K562 (cell line): Measurements from ENCODE around the gene DDRGK1. TPM values are rescaled to one million over a fixed set of nuclear protein-coding genes. Genes with fewer than 3 reads are reported as not detected.

Experiments
- ATAC-seq: fragments of 200-7000 bp; cut with Tn5 transposase; 3 replicates; pipeline ENCODE4 v1.9.1; 2020; ENCODE audit warnings: moderate library complexity
- BruUV-seq: library from RNA; stranded (reverse); fragments of 400-500 nt; replicated peaks from 2 replicates; lab custom pipeline; 2021; lab: Mats Ljungman, UMichigan
- CTCF ChIA-PET: fragments of 300-600 bp; formaldehyde crosslinking; extraction: SDS; loops from one replicate; lab custom pipeline; 2021; ENCODE audit warnings: low intra/inter-chr PET ratio; lab: Yijun Ruan, JAX
- POLR2A ChIA-PET: fragments of 300-600, 350-650 bp; sonication (Branson Sonifier 250); formaldehyde crosslinking; extraction: SDS; loops from one replicate; lab custom pipeline; 2021; ENCODE audit warnings: antibody characterized with exemption, inconsistent platforms; lab: Yijun Ruan, JAX
- DNase-seq, 4 experiments: peaks; one replicate each; pipeline versions ENCODE4 v3.0.0 to v3.0.0-alpha.2; 2011 to 2018; ENCODE audit warnings: low spot score in 3 of 4, mixed read lengths in 3 of 4; ENCODE audit errors: extremely low read depth in 1 of 4
- FAIRE-seq: peaks from 2 replicates; lab custom pipeline; 2011; peaks lifted over from hg19 to GRCh38; lab: Jason Lieb, UNC
- H2AFZ ChIP-seq: 2 replicates; pipeline ENCODE4 v1.6.0; 2011; ENCODE audit warnings: low read depth, low read length, control low read depth, inconsistent platforms
- H3K27ac ChIP-seq: fragments of 200-600 bp; 3 replicates; pipeline ENCODE4 v1.8.0; 2011; ENCODE audit warnings: low read depth, mild to moderate bottlenecking, control low read depth, inconsistent platforms, low read length, moderate library complexity, mixed read lengths; ENCODE audit errors: extremely low read depth
- H3K27me3 ChIP-seq, 2 experiments: fragments of 300-600 bp in 1 of 2; 2 replicates in 1 of 2; 3 replicates in 1 of 2; pipeline versions ENCODE4 v1.6.0 to v1.8.0; 2011; ENCODE audit warnings: inconsistent platforms in 2 of 2, low read length in 2 of 2, mild to moderate bottlenecking in 1 of 2, mixed read lengths in 1 of 2, moderate library complexity in 1 of 2; ENCODE audit not compliant: control insufficient read depth in 2 of 2, insufficient read depth in 2 of 2
- H3K36me3 ChIP-seq: fragments of 300-600 bp; 3 replicates; pipeline ENCODE4 v1.8.0; 2011; ENCODE audit warnings: mild to moderate bottlenecking, low read length, inconsistent platforms; ENCODE audit not compliant: control insufficient read depth, insufficient read depth
- H3K4me1 ChIP-seq, 2 experiments: fragments of 200-600 bp in 1 of 2; replicated peaks in 1 of 2; 2 replicates in 1 of 2; 3 replicates in 1 of 2; pipeline versions ENCODE4 v1.5.1 to v1.8.0; 2011; ENCODE audit warnings: inconsistent platforms in 2 of 2, low read length in 2 of 2, mild to moderate bottlenecking in 1 of 2, mixed read lengths in 1 of 2, moderate library complexity in 1 of 2; ENCODE audit not compliant: control insufficient read depth in 2 of 2, insufficient read depth in 2 of 2
- H3K4me2 ChIP-seq: 2 replicates; pipeline ENCODE4 v1.6.1; 2011; ENCODE audit warnings: low read length, control low read depth, inconsistent platforms, mixed read lengths; ENCODE audit not compliant: insufficient read depth
- H3K4me3 ChIP-seq: fragments of 200-600 bp; sonication (generic), shearing (Covaris generic); 2 replicates; pipeline ENCODE4 v1.5.1; 2016; ENCODE audit warnings: control low read depth, inconsistent platforms
- H3K79me2 ChIP-seq: fragments of 200-600 bp; 3 replicates; pipeline ENCODE4 v1.8.0; 2011; ENCODE audit warnings: low read length, inconsistent platforms; ENCODE audit not compliant: control insufficient read depth, insufficient read depth
- H3K9ac ChIP-seq, 2 experiments: 2 replicates each; pipeline versions ENCODE4 v1.6.0 to v1.6.1; 2011; ENCODE audit warnings: low read depth in 2 of 2, low read length in 2 of 2, control low read depth in 1 of 2, inconsistent platforms in 1 of 2, mild to moderate bottlenecking in 1 of 2, mixed read lengths in 1 of 2; ENCODE audit not compliant: insufficient read depth in 1 of 2
- H3K9me1 ChIP-seq: one replicate; pipeline ENCODE4 v1.6.0; 2011; ENCODE audit warnings: inconsistent platforms, mild to moderate bottlenecking, low read length, moderate library complexity; ENCODE audit not compliant: control insufficient read depth, insufficient read depth
- H3K9me3 ChIP-seq: replicated peaks from 2 replicates; pipeline ENCODE4 v1.5.1; 2011; ENCODE audit warnings: low read depth, low read length, inconsistent platforms; ENCODE audit not compliant: control insufficient read depth, insufficient read depth
- H4K20me1 ChIP-seq: replicated peaks from 2 replicates; pipeline ENCODE4 v1.6.1; 2011; ENCODE audit warnings: low read length, inconsistent platforms, mixed read lengths; ENCODE audit not compliant: control insufficient read depth, insufficient read depth
- CAMTA2 ChIP-seq: fragments of 250-450 bp; sonication (Bioruptor Pico); conservative IDR thresholded peaks from 2 replicates; pipeline ENCODE4 v1.5.1; 2022
- ETV1 ChIP-seq: fragments of 450-650 bp; conservative IDR thresholded peaks from 2 replicates; pipeline ENCODE4 v1.6.1; 2016; ENCODE audit warnings: missing genetic modification characterization, control low read depth, low read depth, missing compliant biosample characterization
- GATA2 ChIP-seq: sonication (generic); formaldehyde crosslinking; IDR thresholded peaks from 2 replicates; pipeline ENCODE4 v1.4.0; 2020; ENCODE audit warnings: mild to moderate bottlenecking, missing genetic modification reagents
- HEY1 ChIP-seq: fragments of 250-450 bp; sonication (Bioruptor Pico); IDR thresholded peaks from 2 replicates; pipeline ENCODE4 v1.5.0; 2020; ENCODE audit warnings: mild to moderate bottlenecking, moderate library complexity, borderline replicate concordance
- NR2C1 ChIP-seq, 2 experiments: fragments of 450-650 bp; IDR thresholded peaks; 2 replicates each; pipeline ENCODE4 v1.6.1; 2017; ENCODE audit warnings: mild to moderate bottlenecking in 2 of 2, antibody characterized with exemption in 1 of 2, inconsistent platforms in 1 of 2, missing compliant biosample characterization in 1 of 2, missing genetic modification characterization in 1 of 2
- RUNX1 ChIP-seq: sonication (generic); IDR thresholded peaks from 2 replicates; pipeline ENCODE4 v1.6.1; 2016; ENCODE audit warnings: antibody characterized with exemption, low read depth
- SAFB ChIP-seq: fragments of 200-400 bp; formaldehyde crosslinking; IDR thresholded peaks from 2 replicates; pipeline ENCODE4 v1.6.1; 2017; ENCODE audit warnings: low read depth, low read length, borderline replicate concordance
- TAF15 ChIP-seq: fragments of 200-400 bp; formaldehyde crosslinking; IDR thresholded peaks from 2 replicates; pipeline ENCODE4 v1.6.1; 2017; ENCODE audit warnings: mild to moderate bottlenecking, low read depth, low read length, moderate library complexity
- ZNF274 ChIP-seq: IDR thresholded peaks from 2 replicates; pipeline ENCODE4 v1.6.1; 2011; ENCODE audit warnings: low read depth, mild to moderate bottlenecking, low read length, moderate library complexity, borderline replicate concordance
- WGBS: fragments of 100-300 bp; shearing (Covaris generic); methylation state at CpG from one replicate; pipeline ENCODE4 v1.1.6; 2016; ENCODE audit warnings: low coverage, mixed read lengths; ENCODE audit not compliant: insufficient coverage; ENCODE audit errors: missing lambda C conversion rate; 5-methylcytosine and 5-hydroxymethylcytosine counted together
- in situ Hi-C: fragments of 300-500 bp; cut with MboI; formaldehyde crosslinking; loops from 4 replicates; pipeline ENCODE4 v1.15.0; 2018; ENCODE audit warnings: inconsistent platforms, mixed read lengths
- intact Hi-C: fragments of 100-400 bp; cut with micrococcal nuclease; formaldehyde crosslinking; loops from 2 replicates; pipeline ENCODE4 v1.14.2; 2022
- polyA plus RNA-seq, 8 experiments: library from polyadenylated mRNA; depleted of rRNA in 4 of 8; stranded (reverse) in 5 of 8; unstranded in 3 of 8; fragments of >200 nt; fragmentation: Nextera tagmentation in 2 of 8; fragmentation: Illumina TruSeq in 1 of 8; extraction: Ambion mirVana in 2 of 8; extraction: Trizol in 1 of 8; gene quantifications; 2 replicates each; pipeline versions ENCODE4 v1.2.1 to v1.2.3, GENCODE V29; 2011 to 2014; ENCODE audit warnings: inconsistent platforms in 1 of 8, missing spikeins in 1 of 8
- total RNA-seq, 7 experiments: library from RNA; depleted of rRNA in 6 of 7; stranded (reverse); fragments of >200 nt in 6 of 7; fragmentation: Illumina TruSeq in 2 of 7; extraction: Trizol in 2 of 7; gene quantifications; 2 replicates each; pipeline versions ENCODE4 v1.2.1 to v1.2.3, GENCODE V29; 2011 to 2021; ENCODE audit warnings: low replicate concordance in 1 of 7
- TF ChIP-seq, protein P1 (sequence below): fragments of 250-450 bp; sonication (Bioruptor Pico); IDR thresholded peaks from 2 replicates; pipeline ENCODE4 v1.5.0; 2021; ENCODE audit warnings: mild to moderate bottlenecking, borderline replicate concordance
- TF ChIP-seq, protein P2 (sequence below), 3 experiments: fragments of 200-800 bp in 1 of 3; sonication (Bioruptor generic) in 1 of 3; sonication (generic) in 1 of 3; formaldehyde crosslinking in 1 of 3; IDR thresholded peaks; 2 replicates each; pipeline versions ENCODE4 v1.6.1 to v1.8.0; 2016 to 2022; ENCODE audit warnings: mild to moderate bottlenecking in 2 of 3, missing compliant biosample characterization in 2 of 3, missing genetic modification characterization in 2 of 3, missing genetic modification reagents in 1 of 3

The DDRGK1 gene
- total and polyA plus RNA-seq, 9 of the 15 experiments (the other 6 are each of a cell fraction or from before 2014, with no cell fraction given), result 2.3 to 54.4 (median 29.1) TPM

DNA sequence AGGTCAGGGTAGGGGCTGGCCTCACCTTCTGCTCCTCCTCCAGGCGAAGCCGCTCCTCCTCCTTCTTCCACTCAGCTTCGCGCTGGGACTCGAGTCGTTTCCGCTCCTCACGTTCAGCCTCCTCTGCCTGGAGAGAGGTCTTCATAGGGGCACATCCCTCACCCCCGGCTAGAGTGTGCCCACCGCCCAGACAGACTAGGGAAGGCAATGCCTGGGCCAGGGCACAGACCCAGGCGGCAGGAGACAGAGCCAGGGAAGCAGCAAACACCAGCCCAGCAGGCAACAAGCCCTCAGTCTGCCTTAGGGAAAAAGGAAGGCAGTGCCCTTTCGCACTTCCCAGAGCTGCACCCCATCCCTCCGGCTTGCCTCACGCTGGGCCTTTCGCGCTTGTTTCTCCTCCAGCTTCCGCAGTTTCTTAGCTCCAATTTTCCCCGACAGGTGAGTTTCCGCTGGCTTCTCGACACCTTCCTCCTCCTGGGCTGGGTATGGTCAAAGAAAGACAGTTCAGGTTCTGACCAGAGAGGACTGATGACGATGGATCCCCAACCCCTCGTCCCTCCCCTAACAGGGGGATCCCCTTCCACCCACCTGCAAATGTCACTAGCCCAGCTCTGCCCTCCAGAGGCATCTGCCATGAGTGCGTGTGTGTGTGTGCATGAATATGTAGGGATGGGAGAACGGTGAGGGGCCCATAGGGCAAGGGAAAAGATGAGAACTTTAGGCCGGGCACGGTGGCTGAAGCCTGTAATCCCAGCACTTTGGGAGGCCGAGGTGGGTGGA lies 4.3 kb downstream of the DDRGK1 start:
- Histone ChIP-seq H3K4me1 (peaks cover 7 to 32% of the 10 kb centered on the region in 2 experiments; a peak in 4 of 5 replicates), H4K20me1 (no peaks in the 10 kb centered on the region), H3K4me2 (no peak overlapping the region), H3K27ac (no peak overlapping the region), H2AFZ (no peak overlapping the region), H3K4me3 (no peak overlapping the region), H3K9me3 (no peaks in the 10 kb centered on the region), H3K27me3 (no peaks in the 10 kb centered on the region), H3K9ac (peak overlapping the region in 1 of 2 experiments; percentile 26; a peak in 1 of 4 replicates), H3K9me1 (no peaks in the 10 kb centered on the region), H3K79me2 (peaks cover 23% of the 10 kb centered on the region), H3K36me3 (peaks cover 45% of the 10 kb centered on the region; the same call in 2 of the 3 replicates)
- CTCF ChIA-PET, result no interaction called here
- WGBS, result 83% methylated on average over 4 of the region's 27 CpGs
- no peak for TF ChIP-seq GATA2 (CRISPR knock-in tag)
- no peak for TF ChIP-seq NR2C1 (IDR thresholded peaks at IDR 0.05)
- TF ChIP-seq NR2C1 (tag; IDR thresholded peaks at IDR 0.05), result 0 out of 2 replicates have a peak, but pooled peaks have one; percentile 16
- TF ChIP-seq ZNF274, result no peak
- in situ Hi-C loops (no loop called here), intact Hi-C loops (no loop called here)
- no TSS peak for BruUV-seq
- POLR2A ChIA-PET, result no interaction called here
- no peak for FAIRE-seq
- DNase-seq, result no peak
- no peak for ATAC-seq

DNA sequence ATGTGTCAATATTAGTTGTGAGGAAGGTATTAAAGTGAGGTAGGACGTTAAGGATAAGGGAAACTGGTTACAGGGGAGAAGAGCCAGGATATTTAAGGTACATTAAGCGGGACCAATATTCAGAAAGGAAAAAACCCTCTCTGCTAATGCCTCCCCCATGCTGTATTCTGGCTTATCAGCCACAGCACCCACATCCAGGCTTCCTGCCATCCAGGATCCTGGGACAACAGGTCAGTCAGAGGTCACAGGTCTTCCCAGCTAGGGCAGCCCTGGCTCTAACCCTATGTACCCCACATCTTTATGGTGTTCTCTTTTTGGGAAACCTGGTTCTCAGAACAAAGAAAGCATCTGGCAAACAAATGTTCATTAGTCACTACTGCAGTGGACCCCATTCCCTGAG lies 5.3 kb downstream of the DDRGK1 start:
- Histone ChIP-seq H3K9me1 (no peaks in the 10 kb centered on the region), H3K4me3 (no peak overlapping the region), H3K27ac (no peak overlapping the region; the same call in 2 of the 3 replicates), H3K36me3 (peaks cover 55% of the 10 kb centered on the region; the same call in 2 of the 3 replicates), H4K20me1 (no peaks in the 10 kb centered on the region), H3K9ac (no peak overlapping the region), H3K4me2 (no peak overlapping the region), H3K27me3 (no peaks in the 10 kb centered on the region), H3K79me2 (peaks cover 22% of the 10 kb centered on the region), H2AFZ (no peak overlapping the region), H3K9me3 (no peaks in the 10 kb centered on the region), H3K4me1 (peaks cover 7 to 24% of the 10 kb centered on the region in 2 experiments; a peak in 4 of 5 replicates)
- no peak for ATAC-seq
- no TSS peak for BruUV-seq
- intact Hi-C loops, result no loop called here
- no peak for FAIRE-seq
- POLR2A ChIA-PET, result no interaction called here
- no peak for DNase-seq
- in situ Hi-C loops, result no loop called here
- 84% methylated on average over 2 of the region's 2 CpGs for WGBS
- CTCF ChIA-PET, result no interaction called here
- TF ChIP-seq, protein P1, sequence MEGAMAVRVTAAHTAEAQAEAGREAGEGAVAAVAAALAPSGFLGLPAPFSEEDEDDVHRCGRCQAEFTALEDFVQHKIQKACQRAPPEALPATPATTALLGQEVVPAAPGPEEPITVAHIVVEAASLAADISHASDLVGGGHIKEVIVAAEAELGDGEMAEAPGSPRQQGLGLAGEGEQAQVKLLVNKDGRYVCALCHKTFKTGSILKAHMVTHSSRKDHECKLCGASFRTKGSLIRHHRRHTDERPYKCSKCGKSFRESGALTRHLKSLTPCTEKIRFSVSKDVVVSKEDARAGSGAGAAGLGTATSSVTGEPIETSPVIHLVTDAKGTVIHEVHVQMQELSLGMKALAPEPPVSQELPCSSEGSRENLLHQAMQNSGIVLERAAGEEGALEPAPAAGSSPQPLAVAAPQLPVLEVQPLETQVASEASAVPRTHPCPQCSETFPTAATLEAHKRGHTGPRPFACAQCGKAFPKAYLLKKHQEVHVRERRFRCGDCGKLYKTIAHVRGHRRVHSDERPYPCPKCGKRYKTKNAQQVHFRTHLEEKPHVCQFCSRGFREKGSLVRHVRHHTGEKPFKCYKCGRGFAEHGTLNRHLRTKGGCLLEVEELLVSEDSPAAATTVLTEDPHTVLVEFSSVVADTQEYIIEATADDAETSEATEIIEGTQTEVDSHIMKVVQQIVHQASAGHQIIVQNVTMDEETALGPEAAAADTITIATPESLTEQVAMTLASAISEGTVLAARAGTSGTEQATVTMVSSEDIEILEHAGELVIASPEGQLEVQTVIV (CRISPR knock-in tag), result no peak
- TF ChIP-seq CAMTA2 (CRISPR knock-in tag) (no peak), SAFB (no peak), TAF15 (no peak), ETV1 (tag) (no peak), RUNX1 (no peak), HEY1 (no peak)
- TF ChIP-seq, protein P2, sequence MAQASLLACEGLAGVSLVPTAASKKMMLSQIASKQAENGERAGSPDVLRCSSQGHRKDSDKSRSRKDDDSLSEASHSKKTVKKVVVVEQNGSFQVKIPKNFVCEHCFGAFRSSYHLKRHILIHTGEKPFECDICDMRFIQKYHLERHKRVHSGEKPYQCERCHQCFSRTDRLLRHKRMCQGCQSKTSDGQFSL (CRISPR knock-in tag; IDR thresholded peaks at IDR 0.05), result no peak
- TF ChIP-seq, protein P2 (tag; IDR thresholded peaks at IDR 0.05), result no peak
